GM19455 (cell line): ENCODE data around the gene ABCA2.
"Not testable (repeated sequence)": the region's sequence is repeated elsewhere in the genome, so short reads cannot be mapped to it uniquely, and the experiment has no call there.

Experiments
- ATAC-seq: cut with Tn5 transposase; IDR thresholded peaks from one replicate; pipeline ENCODE4 v1.9.1; 2021; ENCODE audit not compliant: unreplicated experiment

ABCA2 gene

GRCh38 chr9:137017791-137018497 lies 10.1 kb downstream of the ABCA2 start:
- ATAC-seq: no peak

GRCh38 chr9:137017071-137017470 lies 11.0 kb downstream of the ABCA2 start:
- ATAC-seq: no peak

GRCh38 chr9:137016436-137016835 lies 11.6 kb downstream of the ABCA2 start:
- no peak for ATAC-seq

DNA sequence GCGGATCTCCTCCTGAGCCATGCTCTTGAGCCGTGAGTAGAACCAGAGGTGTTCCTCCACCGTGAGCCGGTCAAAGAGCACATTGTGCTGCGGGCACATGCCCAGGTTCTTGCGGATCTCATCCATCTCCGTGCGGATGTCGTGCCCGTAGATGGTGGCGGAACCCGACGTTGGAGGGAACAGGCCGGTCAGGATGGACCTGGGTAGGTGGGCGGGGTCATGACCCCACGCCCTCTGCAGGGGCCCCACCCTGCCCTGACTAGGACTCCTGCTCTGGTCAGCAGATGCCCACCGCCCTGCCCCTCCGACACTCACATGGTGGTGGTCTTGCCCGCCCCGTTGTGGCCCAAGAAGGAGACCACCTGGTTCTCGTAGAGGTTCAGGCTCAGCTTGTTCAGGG lies 12.1 kb downstream of the ABCA2 start:
- ATAC-seq: no peak

DNA sequence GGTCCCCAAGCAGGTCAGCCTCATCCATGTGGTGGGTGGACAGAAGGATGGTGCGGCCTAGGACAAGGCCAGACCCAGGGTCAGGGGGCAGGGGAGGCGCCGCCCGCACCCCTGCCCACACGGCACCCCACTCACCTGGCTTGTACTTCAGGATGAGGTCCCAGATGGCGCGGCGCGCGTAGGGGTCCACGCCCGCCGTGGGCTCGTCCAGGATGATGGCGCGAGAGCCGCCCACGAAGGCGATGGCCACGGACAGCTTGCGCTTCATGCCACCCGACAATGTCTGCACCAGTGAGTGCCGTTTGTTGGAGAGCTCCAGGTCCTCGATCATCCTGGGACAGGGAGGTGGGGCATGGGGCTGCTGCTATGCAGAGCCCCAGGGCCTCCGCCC lies 12.5 kb downstream of the ABCA2 start:
- ATAC-seq: no peak

DNA sequence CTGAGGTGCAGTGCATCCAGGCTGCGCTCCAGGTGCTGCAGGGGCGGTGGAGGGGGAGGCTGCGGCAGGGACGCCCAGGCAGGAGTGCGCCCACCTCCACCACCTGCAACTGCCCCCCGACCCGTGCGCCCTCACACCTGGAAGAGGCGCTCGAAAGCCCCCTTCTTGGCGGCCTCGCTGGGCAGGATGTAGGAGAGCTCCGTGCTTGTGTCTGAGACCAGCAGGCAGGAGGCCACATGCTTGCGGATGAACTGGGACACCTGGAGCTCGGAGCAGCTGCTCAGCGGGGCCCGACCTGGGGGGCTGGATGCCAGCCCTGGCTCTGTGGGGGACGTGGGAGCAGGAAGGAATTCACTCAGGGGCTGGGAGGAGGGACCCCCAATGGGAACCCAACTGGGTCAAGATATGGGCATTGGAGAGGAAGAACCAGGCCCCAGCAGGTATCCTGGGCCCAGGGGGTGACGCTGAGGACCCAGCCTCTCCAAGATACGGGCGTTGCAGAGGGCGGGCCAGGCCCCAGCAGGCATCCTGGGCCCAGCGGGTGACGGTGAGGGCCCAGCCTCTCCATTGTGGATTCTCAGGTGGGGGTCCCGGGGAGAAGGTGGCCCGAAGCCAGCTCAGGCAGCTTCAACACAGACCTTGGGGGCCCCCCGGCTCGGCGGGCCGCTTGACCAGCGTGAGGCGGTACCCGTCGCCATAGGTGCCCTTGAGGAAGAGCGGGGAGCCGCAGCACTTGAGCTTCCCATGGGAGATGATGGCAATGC lies 13.1 kb downstream of the ABCA2 start:
- no peak for ATAC-seq

- ATAC-seq: no peak
Observed at GRCh38 chr9:137014166-137014565, 13.9 kb downstream of the ABCA2 start.

DNA sequence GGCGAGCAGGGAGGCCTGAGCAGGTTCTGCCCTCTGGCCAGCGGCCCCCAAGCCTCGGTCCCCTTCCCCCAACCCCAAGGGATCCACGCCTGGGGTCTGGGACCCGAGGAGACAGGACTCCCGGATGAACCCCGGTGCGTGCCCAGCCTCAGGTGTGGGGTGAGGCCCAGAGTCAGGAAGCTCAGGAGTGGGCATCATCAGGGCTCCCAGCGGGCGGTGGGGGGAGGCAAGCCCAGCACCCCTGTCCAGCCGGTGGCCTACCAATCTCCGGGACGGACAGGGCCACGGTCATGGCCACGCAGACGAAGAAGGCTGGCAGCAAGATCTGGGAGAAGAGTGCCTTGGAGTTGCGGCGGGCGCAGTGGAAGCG lies 14.5 kb downstream of the ABCA2 start:
- no peak for ATAC-seq

GRCh38 chr9:137012694-137013570 lies 15.1 kb downstream of the ABCA2 start:
- ATAC-seq: no peak

DNA sequence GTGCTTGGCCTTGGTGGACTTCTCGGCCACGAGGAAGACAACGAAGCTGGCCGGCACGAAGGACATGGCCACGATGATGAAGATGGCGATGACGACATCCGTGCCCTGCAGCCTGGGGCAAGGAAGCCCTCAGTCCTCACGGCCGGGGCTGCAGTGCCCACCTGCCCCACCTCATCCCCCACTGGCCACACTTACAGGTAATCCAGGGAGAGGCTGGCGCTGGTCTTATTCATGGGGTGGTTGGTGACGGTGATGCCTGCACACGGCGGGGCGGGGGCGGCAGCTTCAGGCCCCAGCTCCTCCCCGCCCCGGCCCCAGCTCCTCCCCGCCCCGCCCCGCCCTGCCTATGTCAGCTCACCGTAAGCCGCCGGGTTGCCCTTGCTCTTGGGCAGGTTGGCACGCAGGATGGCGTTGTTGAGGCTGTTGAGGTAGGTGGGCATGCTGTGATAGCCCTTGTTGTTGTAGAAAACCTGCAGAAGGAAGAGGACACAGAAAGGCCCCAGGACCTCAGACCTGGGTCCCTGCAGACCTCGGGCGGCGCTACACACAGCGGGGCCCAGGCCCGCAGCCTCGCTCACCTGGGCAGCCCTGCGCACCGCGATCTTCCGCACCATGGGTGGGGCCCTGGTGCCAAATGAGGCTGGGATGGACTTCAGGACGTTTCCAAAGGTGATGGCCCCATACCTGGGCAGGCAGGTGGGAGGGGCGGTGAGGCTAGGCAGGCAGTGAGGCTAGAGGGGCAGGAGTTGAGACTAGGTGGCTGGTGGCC lies 15.9 kb downstream of the ABCA2 start:
- no peak for ATAC-seq

DNA sequence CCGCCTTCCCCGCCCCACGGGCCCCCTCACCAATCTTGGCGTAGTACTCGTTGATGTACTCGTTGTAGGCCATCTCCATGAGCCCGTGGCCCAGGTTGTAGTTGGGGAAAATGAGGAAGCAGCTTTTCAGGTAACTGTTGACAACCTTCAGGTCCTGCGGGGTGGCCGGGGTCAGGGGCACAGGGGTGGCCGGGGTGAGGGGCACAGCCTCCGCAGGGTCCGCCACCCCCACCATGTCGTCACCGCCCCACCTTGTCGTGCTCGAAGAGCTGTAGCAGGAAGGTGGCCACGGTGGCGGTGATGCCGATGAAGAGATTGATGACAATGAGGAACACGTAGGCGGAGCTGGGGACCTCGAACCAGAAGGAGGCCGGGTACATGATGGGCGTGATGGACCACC lies 16.9 kb downstream of the ABCA2 start:
- no peak for ATAC-seq

- no peak for ATAC-seq
Observed at GRCh38 chr9:137009938-137010732, 17.9 kb downstream of the ABCA2 start.

- no peak for ATAC-seq
Observed at GRCh38 chr9:137009217-137009616, 18.8 kb downstream of the ABCA2 start.

DNA sequence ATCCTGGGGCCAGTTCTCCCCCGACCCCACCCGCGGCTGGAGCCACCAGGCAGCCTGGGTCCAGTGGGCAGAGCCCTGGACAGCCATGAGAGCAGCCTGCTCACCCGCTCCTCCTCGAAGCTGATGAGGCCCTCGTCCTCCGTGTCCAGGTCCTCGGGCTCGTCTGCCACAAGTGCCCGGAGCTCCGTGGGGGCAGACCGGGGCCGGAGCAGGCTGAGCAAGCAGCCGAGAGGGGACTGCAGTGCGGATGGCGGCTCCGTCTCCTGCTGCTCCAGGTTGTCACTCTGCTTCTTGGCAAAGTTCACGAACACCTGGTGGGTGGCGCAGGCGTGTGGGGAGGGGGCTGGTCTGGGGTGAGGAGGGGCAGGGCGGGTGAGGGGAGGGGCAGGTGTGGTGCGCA lies 19.7 kb downstream of the ABCA2 start:
- ATAC-seq: no peak

GRCh38 chr9:137007816-137008270 lies 20.2 kb downstream of the ABCA2 start:
- no peak for ATAC-seq

DNA sequence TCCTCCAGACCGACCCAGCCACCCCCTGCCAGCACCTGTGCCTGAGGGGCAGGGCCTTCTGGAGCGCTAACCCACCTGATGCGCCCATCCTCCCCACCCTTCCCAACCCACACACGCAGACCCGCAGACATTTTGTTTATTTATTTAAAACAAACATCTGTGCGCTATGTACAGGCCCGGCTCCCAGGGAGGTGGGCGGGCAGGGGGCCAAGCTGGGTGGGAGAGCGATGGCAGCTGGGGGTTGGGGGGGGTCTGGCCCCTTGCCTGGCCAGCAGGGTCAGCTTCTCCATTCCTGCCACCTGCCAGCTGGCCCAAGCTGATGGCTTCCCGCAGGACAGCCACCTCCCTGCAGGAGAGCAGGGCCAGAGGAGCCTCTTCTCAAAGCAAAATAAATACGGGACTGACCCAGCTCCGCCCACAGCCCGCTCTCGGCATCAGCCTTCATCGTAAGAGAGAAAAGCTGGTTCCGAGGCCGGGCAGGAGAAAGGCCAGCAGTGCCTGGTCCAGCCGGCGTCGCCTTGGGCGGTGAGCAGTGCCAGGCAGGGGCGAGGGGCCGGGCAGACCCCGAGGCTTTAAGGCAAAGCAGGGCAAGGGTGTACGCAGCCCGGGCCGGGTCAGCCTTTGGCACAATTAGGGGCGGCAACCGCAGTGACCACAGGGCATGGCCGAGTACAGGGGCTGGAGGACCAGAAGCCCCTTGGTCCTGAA lies 20.8 kb downstream of the ABCA2 start:
- no peak for ATAC-seq

DNA sequence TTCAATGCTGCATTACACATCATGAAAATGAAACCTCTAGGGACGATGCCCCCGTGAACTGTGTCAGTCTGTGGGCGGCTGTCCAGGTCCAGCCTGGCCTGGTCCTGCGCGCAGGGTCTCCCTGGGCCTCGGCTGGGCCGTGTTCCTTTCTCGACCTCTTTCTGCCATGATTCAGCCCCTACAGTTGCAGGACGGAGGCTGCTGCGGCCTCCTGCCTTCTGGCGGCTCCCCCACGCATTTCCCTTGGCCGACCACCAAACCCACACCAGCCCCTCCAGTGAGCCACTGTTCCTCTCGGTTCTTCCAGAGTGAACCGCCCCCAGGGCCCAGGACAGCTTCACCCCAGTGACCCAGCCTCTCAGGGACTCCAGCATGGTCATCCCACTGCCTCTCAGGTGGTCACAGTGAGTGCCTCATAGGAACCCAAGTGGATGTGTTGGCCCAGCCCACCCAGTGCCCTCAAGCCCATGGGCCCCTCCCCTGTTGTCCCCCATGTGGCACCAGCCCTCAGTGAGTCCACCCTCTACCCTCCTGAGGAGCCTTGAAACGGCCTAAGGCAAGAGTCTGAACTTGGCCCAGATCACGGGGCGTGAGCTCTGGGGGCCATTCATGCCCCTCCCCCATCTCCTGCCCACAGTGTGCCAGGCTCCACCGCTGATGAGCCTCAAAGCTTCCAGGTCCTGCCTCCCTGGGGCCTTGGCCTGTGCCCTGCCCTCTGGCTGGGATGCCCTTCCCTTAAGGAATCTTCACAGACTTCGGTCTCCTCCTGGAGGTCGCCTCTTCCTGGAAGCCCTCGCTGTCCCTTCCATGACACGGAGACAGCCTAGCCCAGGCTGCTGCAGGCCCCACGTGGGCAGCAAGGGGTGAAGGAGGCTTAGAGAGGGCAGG lies 21.7 kb downstream of the ABCA2 start:
- no peak for ATAC-seq

DNA sequence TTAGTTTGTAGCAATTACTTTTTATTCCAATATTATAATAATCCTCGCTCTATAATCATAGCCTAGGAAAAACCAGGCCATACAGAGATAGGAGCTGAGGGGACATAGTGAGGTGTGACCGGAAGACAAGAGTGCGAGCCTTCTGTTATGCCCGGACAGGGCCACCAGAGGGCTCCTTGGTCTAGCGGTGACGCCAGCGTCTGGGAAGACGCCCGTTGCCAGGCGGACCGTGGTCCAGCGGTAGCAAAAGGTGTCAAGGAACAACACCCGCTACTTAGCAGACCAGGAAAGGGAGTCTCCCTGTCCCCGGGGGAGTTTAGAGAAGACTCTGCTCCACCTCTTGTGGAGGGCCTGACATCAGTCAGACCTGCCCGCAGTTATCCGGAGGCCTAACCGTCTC lies 23.8 kb downstream of the ABCA2 start:
- ATAC-seq: not testable (repeated sequence)
